AG08396 (cell line): Measurements from ENCODE around the gene AKAP10.
"Not testable (repeated sequence)": the region's sequence is repeated elsewhere in the genome, so short reads cannot be mapped to it uniquely, and the experiment has no call there.

ENCODE experiments used
- DNase-seq: peaks from one replicate; pipeline ENCODE4 v3.0.0; 2012; ENCODE audit warnings: low spot score, mixed read lengths

Gene AKAP10

GRCh38 chr17:19867329-19868078 lies 110.1 kb downstream of the AKAP10 start, which contains the start of gene ULK2:
ULK2 (minus strand) TSS chr17:19867936; CDS start chr17:19867417, 519 bp downstream.
- peak; percentile 90 for DNase-seq

GRCh38 chr17:19867079-19867328 lies 110.6 kb downstream of the AKAP10 start:
- DNase-seq = peak; percentile 81

- no peak for DNase-seq
Observed at GRCh38 chr17:19865021-19865420, 112.6 kb downstream of the AKAP10 start.

- not testable (repeated sequence) for DNase-seq
Observed at GRCh38 chr17:19860647-19861177, 116.9 kb downstream of the AKAP10 start.

- no peak for DNase-seq
Observed at GRCh38 chr17:19857640-19858039, 120.0 kb downstream of the AKAP10 start.
